ENCODE results near the gene MGAT4C.

- TF ChIP-seq REST (IDR thresholded peaks at IDR 0.05; ENCODE audit: low read depth, low read length) (no peak), TAF1 (IDR thresholded peaks at IDR 0.05; ENCODE audit: borderline replicate concordance, low read depth, low read length) (no peak), RCOR1 (IDR thresholded peaks at IDR 0.05; ENCODE audit: low read length) (no peak), RFX5 (IDR thresholded peaks at IDR 0.05; ENCODE audit: low read length) (no peak)
These were observed 68.0 kb downstream of the MGAT4C start for GRCh38 chr12:86188226-86188625.
